ENCODE data around the gene OSBPL1A.

Gene OSBPL1A

DNA sequence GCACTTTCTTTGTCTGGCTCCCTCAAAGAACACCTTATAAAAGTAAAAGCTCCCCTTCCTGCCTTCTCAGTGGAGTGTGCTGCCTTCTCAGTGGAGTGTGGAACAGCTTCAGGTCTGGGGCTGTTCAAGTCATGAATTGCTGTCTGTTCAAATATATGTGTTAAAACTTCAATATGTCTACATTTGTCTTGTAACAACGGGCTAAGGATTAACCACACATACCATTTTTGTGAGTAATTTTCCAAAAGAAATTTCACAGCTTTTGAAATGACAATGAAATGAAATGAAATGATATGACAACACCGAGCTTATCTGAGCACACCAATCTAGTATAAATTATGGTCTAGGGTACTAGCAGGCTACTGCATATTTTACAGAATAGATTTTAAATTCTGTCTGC lies 215.8 kb downstream of the OSBPL1A start:
- no peak for DNase-seq
- H3K9me3 ChIP-seq (ENCODE audit: severe bottlenecking), result no peaks in the 10 kb centered on the region
- H3K36me3 ChIP-seq, result no peaks in the 10 kb centered on the region
- no peak overlapping the region for H3K27ac ChIP-seq
- H3K27me3 ChIP-seq (ENCODE audit: insufficient read depth, low read depth, severe bottlenecking), result no peaks in the 10 kb centered on the region
- H3K4me3 ChIP-seq (ENCODE audit: low read depth, low read length), result no peak overlapping the region
- TF ChIP-seq, protein P1, sequence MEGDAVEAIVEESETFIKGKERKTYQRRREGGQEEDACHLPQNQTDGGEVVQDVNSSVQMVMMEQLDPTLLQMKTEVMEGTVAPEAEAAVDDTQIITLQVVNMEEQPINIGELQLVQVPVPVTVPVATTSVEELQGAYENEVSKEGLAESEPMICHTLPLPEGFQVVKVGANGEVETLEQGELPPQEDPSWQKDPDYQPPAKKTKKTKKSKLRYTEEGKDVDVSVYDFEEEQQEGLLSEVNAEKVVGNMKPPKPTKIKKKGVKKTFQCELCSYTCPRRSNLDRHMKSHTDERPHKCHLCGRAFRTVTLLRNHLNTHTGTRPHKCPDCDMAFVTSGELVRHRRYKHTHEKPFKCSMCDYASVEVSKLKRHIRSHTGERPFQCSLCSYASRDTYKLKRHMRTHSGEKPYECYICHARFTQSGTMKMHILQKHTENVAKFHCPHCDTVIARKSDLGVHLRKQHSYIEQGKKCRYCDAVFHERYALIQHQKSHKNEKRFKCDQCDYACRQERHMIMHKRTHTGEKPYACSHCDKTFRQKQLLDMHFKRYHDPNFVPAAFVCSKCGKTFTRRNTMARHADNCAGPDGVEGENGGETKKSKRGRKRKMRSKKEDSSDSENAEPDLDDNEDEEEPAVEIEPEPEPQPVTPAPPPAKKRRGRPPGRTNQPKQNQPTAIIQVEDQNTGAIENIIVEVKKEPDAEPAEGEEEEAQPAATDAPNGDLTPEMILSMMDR (IDR thresholded peaks at IDR 0.05; ENCODE audit: low read depth, low read length), result no peak

DNA sequence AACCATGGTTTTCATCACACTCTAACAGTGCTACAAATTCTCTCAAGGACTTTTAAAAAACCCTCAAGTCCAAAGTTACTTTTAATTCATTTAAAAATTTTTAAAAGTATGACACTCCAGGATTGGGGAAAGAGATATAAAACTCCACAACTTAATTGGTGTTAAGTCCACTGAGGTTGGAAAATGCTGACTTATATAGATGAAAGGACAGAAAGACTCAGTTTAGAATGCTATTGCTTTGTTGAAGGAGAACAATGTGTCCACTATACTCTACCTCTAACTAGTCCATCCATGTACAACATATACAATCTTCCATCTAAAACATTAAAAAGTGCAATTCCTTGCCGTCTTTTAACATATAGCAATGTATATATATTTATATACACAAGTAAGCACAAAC lies 217.6 kb downstream of the OSBPL1A start:
- Histone ChIP-seq H3K27ac (no peak overlapping the region), H3K4me3 (ENCODE audit: low read depth, low read length) (no peak overlapping the region), H3K9me3 (ENCODE audit: severe bottlenecking) (no peaks in the 10 kb centered on the region), H3K36me3 (no peaks in the 10 kb centered on the region), H3K27me3 (ENCODE audit: insufficient read depth, low read depth, severe bottlenecking) (no peaks in the 10 kb centered on the region)
- TF ChIP-seq, protein P1 (IDR thresholded peaks at IDR 0.05; ENCODE audit: low read depth, low read length), result no peak
- DNase-seq, result no peak

DNA sequence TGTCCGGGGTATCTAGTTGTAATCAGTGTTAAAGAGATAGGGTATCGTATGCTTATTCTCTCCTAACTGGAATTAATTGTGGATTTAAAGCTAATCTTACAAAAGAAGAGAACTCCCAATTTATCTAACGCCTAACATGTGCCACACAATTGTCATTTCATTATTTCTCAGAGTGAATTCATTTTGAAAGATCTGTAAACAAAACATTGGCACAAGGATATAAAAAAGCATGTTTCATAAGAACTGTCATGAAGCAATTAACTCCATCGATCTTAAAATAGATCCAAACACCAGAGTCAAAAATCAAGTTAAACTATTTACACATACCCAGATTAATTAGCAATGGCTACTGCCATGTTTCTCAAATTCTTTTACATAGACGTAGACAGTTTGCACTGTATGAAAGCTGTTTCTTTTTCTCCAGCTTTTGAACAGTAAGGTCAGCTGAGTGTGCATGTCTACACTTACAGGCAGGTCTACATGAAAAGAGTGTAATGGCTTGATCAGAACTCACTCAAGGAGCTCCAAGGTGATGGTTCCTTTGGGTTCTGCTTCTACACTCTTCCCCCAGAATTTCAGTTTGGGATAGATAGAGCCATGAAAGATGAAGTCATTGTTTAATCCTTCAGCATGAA lies 220.0 kb downstream of the OSBPL1A start:
- no peak for DNase-seq
- H3K27ac ChIP-seq, result no peak overlapping the region

DNA sequence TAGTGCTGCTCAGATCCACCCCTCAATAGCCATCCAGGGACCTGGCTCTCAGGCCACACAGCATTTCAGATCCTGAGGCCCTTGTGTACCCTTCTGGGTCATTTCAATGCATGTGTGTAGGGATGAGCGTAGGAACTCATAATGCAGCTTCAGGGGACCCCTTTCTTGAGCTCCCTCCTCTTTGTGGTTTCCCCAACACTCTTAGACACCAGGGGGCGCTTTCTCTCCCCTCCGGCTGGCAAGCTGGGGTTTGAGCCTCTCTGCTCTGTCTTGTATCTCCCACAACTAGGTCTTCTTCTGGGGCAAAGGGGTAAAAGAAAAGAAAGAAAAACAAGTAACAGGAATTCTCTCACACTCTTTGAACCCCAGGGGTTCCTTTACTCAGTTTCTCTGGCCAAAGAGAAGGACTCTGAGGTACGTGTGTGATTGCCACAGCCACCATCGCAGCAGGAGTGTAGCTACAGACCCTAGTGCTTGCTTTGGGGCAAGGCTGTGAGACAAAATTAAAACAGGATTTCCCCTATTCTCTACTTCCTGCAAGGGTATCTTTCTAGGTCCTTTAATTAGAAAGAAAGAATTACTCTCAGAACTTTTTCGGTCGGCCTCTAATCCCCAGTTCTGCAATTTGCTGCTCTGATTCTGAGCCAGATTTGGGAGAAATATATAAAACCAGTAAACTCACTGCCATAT lies 220.8 kb downstream of the OSBPL1A start:
- H3K36me3 ChIP-seq, result peaks cover 3% of the 10 kb centered on the region; the same call in 1 of the 2 replicates
- DNase-seq, result peak; percentile 67

More for the DNA sequence above, 220.0 kb downstream of the OSBPL1A start:
- no peak overlapping the region for H3K4me3 ChIP-seq (ENCODE audit: low read depth, low read length)
- peaks cover 3% of the 10 kb centered on the region; the same call in 1 of the 2 replicates for H3K36me3 ChIP-seq
- TF ChIP-seq, protein P1 (IDR thresholded peaks at IDR 0.05; ENCODE audit: low read depth, low read length), result no peak
- H3K27me3 ChIP-seq (ENCODE audit: insufficient read depth, low read depth, severe bottlenecking), result no peaks in the 10 kb centered on the region
- H3K9me3 ChIP-seq (ENCODE audit: severe bottlenecking), result no peaks in the 10 kb centered on the region

DNA sequence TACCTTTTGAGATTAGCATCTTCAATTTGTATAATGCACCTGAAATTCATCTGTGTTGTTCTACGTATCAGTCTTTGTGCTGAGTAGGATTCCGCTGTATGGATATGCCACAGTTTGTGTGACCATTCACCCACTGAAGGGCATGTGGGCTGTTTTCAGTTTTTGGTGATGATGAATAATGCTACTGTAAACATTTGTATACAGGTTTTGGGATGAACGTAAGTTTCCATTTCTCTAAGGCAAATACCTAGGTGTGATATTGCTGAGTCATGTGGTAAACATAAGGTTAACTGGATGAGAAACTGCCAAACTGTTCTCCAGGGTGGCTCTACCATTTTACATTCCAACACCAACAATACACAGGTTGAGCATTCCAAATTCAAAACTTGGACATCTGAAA lies 223.6 kb downstream of the OSBPL1A start:
- TF ChIP-seq, protein P1 (IDR thresholded peaks at IDR 0.05; ENCODE audit: low read depth, low read length), result no peak
- Histone ChIP-seq H3K4me3 (ENCODE audit: low read depth, low read length) (no peak overlapping the region), H3K9me3 (ENCODE audit: severe bottlenecking) (no peaks in the 10 kb centered on the region), H3K27ac (no peak overlapping the region), H3K27me3 (ENCODE audit: insufficient read depth, low read depth, severe bottlenecking) (no peaks in the 10 kb centered on the region), H3K36me3 (peaks cover 3% of the 10 kb centered on the region; the same call in 1 of the 2 replicates)
- DNase-seq, result no peak

More for the DNA sequence above, 220.8 kb downstream of the OSBPL1A start:
- no peaks in the 10 kb centered on the region for H3K27me3 ChIP-seq (ENCODE audit: insufficient read depth, low read depth, severe bottlenecking)
- TF ChIP-seq, protein P1 (IDR thresholded peaks at IDR 0.05; ENCODE audit: low read depth, low read length), result peak; percentile 87
- no peak overlapping the region for H3K4me3 ChIP-seq (ENCODE audit: low read depth, low read length)
- H3K27ac ChIP-seq, result no peak overlapping the region
- H3K9me3 ChIP-seq (ENCODE audit: severe bottlenecking), result no peaks in the 10 kb centered on the region
